Measurements from ENCODE around the gene CCDC146. TPM values are rescaled to one million over a fixed set of nuclear protein-coding genes. Genes with fewer than 3 reads are reported as not detected.
"Not testable (repeated sequence)": the region's sequence is repeated elsewhere in the genome, so short reads cannot be mapped to it uniquely, and the experiment has no call there.

The CCDC146 gene
- polyA plus RNA-seq, 6 donors from 2014 or later, result 0.13 to 0.73 (median 0.52) TPM; not detected in 1

DNA sequence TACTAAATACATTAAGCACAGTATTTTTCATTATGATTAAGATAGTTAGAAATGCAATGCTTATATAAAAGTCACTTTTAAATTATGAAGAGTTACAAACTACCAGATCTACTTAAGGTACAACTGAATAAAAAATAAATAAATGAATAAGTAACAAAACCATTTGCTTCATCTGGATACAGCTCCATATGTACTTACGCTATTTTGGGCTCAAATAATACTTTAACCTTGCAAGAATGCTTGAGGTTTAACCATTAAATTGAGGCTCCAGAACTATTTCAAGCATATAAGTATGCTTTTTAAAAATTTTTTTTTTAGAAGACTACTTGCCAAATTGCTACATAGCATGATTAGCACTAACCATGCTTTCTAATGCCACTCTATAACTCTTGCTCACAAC lies 14.1 kb upstream of the CCDC146 start:
- not testable (repeated sequence) for H3K27ac Mint-ChIP-seq; H3K9me3 Mint-ChIP-seq; H3K4me3 Mint-ChIP-seq; DNase-seq; H3K27me3 Mint-ChIP-seq; H3K4me1 Mint-ChIP-seq; ATAC-seq (ENCODE audit: low read depth in 2 of 2); H3K36me3 Mint-ChIP-seq

DNA sequence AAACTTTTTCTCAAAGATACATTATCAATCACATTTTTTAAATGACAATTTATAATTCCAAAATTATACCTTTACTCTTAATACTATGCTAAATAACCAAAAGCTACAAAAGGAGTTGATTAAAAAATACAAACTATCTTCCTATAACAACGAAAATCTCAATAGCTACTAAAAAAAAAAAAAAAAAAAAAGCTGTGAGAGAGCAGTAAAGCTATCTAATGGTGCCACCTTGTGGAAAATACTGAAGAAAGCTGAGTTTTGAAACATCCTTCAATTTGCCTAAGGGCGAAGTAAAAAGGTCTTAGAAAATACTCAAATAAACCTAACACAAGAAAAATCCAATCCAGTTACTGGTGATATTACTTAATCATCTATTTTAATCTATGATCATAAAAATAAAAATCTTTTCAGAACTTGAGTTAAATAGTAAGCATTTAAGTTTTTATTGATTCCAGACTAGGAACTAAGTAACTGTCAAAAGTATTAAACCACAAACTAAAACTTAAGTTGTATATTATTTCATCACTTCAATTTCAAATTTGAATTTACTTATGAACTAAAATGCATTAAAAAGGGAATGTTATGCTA lies 9.6 kb upstream of the CCDC146 start:
- not testable (repeated sequence) for H3K36me3 Mint-ChIP-seq; H3K27me3 Mint-ChIP-seq; ATAC-seq (ENCODE audit: low read depth in 2 of 2); H3K27ac Mint-ChIP-seq; DNase-seq; H3K9me3 Mint-ChIP-seq; H3K4me1 Mint-ChIP-seq; H3K4me3 Mint-ChIP-seq

DNA sequence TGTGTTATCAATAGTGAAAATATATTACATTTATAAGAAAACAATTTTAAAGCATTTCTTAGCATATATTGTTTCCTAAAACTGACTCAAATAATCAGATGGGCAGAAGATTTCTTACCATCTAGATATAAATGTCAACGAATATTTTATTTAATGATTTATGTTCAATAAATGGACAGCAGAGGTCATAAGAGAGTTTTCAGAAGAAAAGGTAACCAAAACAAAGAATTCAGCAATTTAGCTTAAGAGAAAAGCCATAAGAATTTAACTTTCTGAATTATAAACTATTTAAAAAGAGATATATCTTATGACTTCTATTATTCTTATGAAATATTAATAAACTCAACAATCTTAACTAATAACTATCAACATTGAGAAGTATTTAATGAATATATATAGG lies 3.1 kb downstream of the CCDC146 start:
- not testable (repeated sequence) for H3K27ac Mint-ChIP-seq; ATAC-seq (ENCODE audit: low read depth in 2 of 2); H3K36me3 Mint-ChIP-seq; H3K27me3 Mint-ChIP-seq; H3K9me3 Mint-ChIP-seq; H3K4me3 Mint-ChIP-seq
- DNase-seq, result peak; percentile 7
- H3K4me1 Mint-ChIP-seq, result peaks cover 6 to 19% (median 12%) of the 10 kb centered on the region in 3 donors

DNA sequence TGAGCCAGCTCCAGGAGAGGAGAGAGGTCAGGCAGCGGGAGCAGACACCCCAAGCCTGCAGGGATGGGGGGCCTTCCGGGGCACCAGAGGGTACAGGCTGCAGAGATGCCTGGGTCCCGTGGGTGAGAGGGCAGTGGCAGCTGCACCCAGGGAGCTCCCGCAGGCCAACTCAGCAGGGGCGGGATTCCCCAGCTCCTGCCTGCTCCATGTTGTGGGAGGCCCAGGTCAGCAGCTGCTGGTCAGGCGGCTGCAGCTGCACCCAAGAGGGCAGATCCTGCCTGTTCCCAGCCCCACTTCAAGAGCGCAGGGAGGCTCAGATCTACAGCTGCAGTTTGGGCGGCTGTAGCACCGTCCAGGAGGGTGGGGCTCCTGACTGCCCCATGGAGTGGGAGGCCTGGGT lies 4.6 kb downstream of the CCDC146 start:
- H3K9me3 Mint-ChIP-seq; H3K36me3 Mint-ChIP-seq; ATAC-seq (ENCODE audit: low read depth in 2 of 2); DNase-seq; H3K27ac Mint-ChIP-seq; H3K4me3 Mint-ChIP-seq; H3K27me3 Mint-ChIP-seq: not testable (repeated sequence)
- peaks cover 6 to 16% (median 12%) of the 10 kb centered on the region in 3 donors for H3K4me1 Mint-ChIP-seq

DNA sequence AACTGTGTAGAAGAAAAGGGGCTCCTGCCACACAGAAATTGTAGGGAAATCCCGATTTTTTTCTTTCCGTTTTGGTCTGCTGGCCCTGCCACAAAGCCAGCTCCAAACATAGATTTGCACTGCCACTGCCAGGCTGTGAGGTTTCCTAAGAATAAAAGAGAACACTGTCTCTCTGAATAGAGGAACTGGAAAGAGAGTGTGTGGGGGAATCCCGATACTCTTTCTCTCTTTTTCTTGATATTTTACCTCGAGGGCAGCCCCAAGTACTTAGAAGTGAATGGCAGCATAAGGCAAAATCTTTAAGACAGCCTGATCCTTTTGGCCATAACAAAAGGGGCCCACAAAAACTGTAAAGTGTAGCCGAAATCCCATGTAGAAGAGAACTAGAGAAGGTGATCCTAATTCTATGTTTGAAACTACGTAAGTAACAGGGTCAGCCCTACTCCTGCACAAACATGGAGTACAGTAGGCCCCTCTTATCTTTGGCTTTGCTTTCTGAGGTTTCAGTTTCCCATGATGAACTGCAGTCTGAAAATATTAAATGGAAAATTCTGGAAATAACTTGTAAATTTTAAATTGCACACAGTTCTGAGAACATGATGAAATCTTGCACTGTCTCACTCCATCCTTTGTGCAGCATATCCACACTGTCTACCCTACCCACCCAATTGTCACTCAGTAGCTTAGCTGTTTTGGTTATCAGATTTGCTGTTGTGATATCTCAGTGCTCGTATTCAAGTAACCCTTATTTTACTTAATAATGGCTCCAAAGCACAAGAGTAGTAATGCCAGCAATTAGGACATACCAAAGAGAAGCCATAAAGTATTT lies 6.4 kb downstream of the CCDC146 start:
- peak; percentile 41 for DNase-seq
- H3K27me3 Mint-ChIP-seq, H3K36me3 Mint-ChIP-seq, H3K9me3 Mint-ChIP-seq: not testable (repeated sequence)
- Mint-ChIP-seq H3K4me3 (peak overlapping the region in 1 of 8 donors; percentile 34), H3K4me1 (peaks cover 0 to 12% (median 6%) of the 10 kb centered on the region in 3 donors), H3K27ac (peak overlapping the region in 2 of 6 donors; percentile 32 to 49)
- ATAC-seq (ENCODE audit: low read depth in 2 of 2), result peak; percentile 96

DNA sequence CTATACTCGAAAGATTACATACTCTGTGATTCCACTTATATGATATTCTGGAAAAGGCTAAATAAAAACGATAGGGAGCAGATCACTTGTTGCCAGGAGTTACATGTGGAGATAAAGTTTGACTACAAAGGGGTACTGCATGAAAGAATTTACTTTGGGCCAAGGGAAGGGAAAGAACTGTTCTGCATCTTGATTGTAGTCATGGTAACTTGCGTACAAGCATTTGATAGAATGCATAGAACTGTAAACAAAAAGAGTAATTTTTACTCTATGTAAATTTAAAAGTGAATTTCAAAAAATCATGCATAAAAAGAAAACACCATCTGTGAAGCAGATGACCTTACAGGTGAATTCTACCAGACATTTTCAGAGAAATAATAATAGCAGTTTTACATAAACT lies 9.4 kb downstream of the CCDC146 start:
- ATAC-seq (ENCODE audit: low read depth in 2 of 2); DNase-seq; H3K27ac Mint-ChIP-seq; H3K9me3 Mint-ChIP-seq; H3K36me3 Mint-ChIP-seq; H3K27me3 Mint-ChIP-seq; H3K4me3 Mint-ChIP-seq: not testable (repeated sequence)
- H3K4me1 Mint-ChIP-seq, result peaks cover 0 to 12% (median 6%) of the 10 kb centered on the region in 3 donors

DNA sequence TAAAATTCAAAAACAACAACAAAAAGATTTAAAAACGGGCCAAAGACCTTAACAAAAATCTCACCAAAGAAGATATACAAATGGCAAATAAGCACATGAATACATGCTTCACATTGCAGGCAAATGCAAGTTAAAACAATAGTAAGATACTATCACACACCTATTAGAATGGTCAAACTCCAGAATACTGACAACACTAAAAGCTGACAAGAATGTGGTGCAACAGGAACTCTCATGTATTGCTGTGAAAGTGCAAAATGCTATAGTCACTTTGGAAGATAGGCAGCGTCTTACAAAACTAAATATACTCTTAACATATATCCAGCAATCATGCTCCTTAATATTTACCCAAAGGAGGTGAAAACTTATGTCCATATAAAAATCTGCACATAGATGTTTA lies 16.3 kb downstream of the CCDC146 start:
- not testable (repeated sequence) for H3K36me3 Mint-ChIP-seq; H3K4me1 Mint-ChIP-seq; H3K27me3 Mint-ChIP-seq; ATAC-seq (ENCODE audit: low read depth in 2 of 2); DNase-seq; H3K4me3 Mint-ChIP-seq; H3K27ac Mint-ChIP-seq
- peaks cover 0 to 14% (median 9%) of the 10 kb centered on the region in 7 donors for H3K9me3 Mint-ChIP-seq

DNA sequence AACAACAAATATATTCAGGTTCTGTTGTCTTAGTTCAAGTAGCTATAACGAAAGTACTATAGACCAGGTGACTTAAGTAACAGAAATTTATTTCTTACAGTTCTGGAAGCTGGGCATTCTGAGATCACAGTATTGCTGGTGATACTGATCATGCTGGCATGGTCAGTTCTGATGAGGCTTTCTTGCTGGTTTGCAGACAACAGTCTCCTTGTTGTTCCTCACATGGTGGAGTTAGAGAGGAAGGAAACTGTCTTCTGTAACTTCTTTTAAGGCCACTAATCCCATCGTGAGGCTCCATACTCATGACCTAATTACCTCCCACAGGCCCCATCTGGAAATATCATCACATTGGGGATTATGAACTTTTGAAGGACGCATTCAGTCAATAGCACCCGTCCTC lies 17.9 kb downstream of the CCDC146 start:
- not testable (repeated sequence) for H3K4me1 Mint-ChIP-seq; H3K27ac Mint-ChIP-seq; H3K27me3 Mint-ChIP-seq; H3K36me3 Mint-ChIP-seq; DNase-seq; H3K4me3 Mint-ChIP-seq; ATAC-seq (ENCODE audit: low read depth in 2 of 2)
- peaks cover 0 to 25% (median 18%) of the 10 kb centered on the region in 7 donors for H3K9me3 Mint-ChIP-seq

DNA sequence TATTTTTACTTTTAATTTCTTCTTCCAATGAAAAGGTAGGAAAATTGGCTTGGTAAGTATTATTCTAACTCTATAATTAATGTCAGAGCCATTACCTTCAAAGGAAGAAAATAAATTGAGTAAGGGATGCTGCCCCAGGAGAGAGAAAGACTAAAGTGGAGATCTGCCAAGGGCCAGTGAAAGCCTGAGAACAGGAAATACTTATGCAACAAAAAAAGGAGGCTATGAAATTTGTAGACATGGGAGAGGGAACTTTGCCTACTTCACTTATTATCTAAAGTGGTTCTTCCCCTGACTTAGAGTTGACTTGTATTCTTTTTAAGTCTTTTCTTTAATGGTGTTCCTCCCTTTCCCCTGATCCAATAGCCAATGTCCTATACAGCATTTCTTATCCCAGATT lies 29.8 kb downstream of the CCDC146 start:
- H3K27me3 Mint-ChIP-seq; H3K4me3 Mint-ChIP-seq; ATAC-seq (ENCODE audit: low read depth in 2 of 2); H3K4me1 Mint-ChIP-seq; H3K36me3 Mint-ChIP-seq; DNase-seq; H3K9me3 Mint-ChIP-seq: not testable (repeated sequence)
- peak overlapping the region in 1 of 6 donors; percentile 73 for H3K27ac Mint-ChIP-seq

DNA sequence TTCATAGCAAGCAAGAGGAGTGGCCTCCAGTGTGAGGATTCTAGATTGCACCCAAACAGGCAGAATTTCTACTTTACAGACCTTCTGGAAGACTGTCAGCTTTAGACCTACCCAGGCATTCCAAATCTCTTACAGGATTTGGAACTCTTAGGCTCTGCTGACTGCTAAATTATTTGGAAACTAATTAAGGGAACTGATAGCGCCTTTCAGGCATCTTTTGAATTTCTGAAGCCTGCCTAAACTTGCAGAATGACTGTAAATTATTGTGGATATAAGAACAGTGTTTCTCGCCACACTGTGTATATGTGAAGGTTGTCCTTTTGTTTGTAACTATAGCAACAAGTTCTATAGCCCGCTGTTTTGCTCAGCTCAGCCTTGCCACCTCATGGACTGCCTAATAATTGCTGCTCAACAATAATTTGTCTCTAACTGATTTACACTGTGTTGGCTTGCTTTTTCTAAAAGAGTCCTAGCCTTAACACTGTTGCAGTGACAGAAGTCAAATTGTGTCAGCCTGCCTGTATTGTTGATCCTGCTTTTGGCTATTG lies 32.6 kb downstream of the CCDC146 start:
- DNase-seq, H3K9me3 Mint-ChIP-seq, H3K27me3 Mint-ChIP-seq: not testable (repeated sequence)

DNA sequence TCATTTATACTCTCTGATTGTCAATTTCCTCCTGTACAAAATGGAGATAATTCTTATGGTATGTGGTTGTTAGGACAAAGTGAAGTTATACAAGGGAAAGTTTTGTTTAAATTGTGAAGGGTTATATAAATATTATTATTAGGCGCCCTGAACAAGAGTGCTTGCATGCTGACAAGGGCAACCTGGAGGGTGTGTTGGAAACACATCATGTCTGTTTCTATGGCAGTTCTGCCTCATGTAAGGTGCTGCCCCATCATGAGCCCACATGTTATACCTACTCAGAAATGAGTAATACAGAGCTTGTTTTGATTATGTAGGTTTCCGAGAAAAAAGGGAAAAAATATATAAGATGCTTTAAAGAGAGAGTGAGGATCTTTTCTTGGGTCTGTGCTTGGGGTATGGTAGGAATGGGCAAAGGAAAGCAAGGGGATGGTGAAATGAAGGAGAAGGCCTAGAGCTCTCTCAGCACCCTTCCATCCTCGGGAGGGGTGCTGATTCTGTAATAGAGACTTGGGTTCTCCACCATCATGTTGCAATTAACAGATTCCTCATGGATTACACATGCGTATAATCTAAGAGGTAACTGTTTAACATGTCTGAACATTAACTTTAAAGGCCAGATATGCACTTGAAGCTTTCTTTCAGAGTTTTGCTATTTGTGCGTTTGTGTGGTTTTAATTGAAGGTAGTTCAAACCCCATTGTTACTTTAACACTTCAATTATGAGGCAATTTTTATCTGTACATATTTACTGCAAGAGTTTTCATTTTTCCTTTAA lies 33.4 kb downstream of the CCDC146 start:
- not testable (repeated sequence) for H3K9me3 Mint-ChIP-seq; H3K4me3 Mint-ChIP-seq; H3K27ac Mint-ChIP-seq; DNase-seq; H3K4me1 Mint-ChIP-seq; ATAC-seq (ENCODE audit: low read depth in 2 of 2); H3K36me3 Mint-ChIP-seq; H3K27me3 Mint-ChIP-seq

More for the DNA sequence above, 32.6 kb downstream of the CCDC146 start:
- not testable (repeated sequence) for H3K4me3 Mint-ChIP-seq, H3K36me3 Mint-ChIP-seq, H3K4me1 Mint-ChIP-seq, H3K27ac Mint-ChIP-seq
- peak in 1 of 2 donors; percentile 59 for ATAC-seq (ENCODE audit: low read depth in 2 of 2)

DNA sequence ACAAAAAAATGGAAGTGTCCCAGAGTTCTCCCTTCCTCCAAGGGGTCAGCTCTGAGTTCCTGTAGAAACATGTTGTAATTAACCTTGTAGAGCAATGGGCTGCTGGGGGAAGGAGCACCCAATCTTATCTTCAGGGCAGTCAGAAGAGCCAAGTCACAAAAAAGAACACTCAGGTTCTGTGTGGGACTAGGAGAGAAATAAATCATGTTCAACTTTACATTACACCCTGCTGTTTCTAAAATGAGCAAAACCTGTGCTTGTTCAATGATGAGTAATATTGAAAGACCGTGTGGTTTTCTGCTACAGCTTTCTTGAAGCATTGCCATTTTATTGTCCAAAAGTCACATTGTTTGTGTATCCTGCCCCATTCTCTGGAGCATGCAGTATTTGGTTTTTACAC lies 34.6 kb downstream of the CCDC146 start:
- H3K4me3 Mint-ChIP-seq, H3K27me3 Mint-ChIP-seq, H3K27ac Mint-ChIP-seq, H3K4me1 Mint-ChIP-seq, H3K9me3 Mint-ChIP-seq, H3K36me3 Mint-ChIP-seq, DNase-seq: not testable (repeated sequence)
- ATAC-seq (ENCODE audit: low read depth in 2 of 2), result peak in 1 of 2 donors; percentile 20

DNA sequence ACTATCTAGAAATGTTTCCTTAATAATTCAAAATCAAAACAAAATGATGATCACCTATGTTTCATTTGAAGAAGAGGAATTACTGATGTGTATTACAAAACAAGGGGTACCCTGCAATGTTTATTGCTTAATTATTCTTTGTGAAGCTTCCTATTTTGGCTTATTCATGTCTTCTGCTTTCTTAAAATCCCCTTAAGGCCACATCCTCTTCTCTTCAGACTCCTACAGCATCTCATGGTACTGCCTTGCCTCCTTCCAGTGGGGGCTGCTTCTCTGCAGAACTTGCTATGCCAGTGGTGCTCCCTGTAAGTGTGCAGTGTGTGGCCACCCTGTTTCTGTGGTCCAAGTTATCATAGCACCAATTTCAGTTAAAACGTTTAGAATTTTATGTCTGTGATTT lies 35.0 kb downstream of the CCDC146 start:
- peak; percentile 55 to 70 for ATAC-seq (ENCODE audit: low read depth in 2 of 2)
- Mint-ChIP-seq H3K36me3 (no peaks in the 10 kb centered on the region), H3K4me1 (peaks cover 7 to 8% (median 8%) of the 10 kb centered on the region in 3 donors), H3K4me3 (peak overlapping the region in 1 of 8 donors; percentile 54), H3K27me3 (no peaks in the 10 kb centered on the region), H3K9me3 (no peaks in the 10 kb centered on the region), H3K27ac (peak overlapping the region in 3 of 6 donors; percentile 32 to 70 (median 63))
- no peak for DNase-seq

Measured in naive B cell (primary cell).